NK-92 (cell line): Measurements from ENCODE around the gene TBC1D3G.
"Not testable (repeated sequence)": the region's sequence is repeated elsewhere in the genome, so short reads cannot be mapped to it uniquely, and the experiment has no call there.

Experiments
- DNase-seq: peaks from one replicate; lab custom pipeline; 2025; ENCODE audit not compliant: unreplicated experiment; lab: John Stamatoyannopoulos, UW

Gene TBC1D3G

DNA sequence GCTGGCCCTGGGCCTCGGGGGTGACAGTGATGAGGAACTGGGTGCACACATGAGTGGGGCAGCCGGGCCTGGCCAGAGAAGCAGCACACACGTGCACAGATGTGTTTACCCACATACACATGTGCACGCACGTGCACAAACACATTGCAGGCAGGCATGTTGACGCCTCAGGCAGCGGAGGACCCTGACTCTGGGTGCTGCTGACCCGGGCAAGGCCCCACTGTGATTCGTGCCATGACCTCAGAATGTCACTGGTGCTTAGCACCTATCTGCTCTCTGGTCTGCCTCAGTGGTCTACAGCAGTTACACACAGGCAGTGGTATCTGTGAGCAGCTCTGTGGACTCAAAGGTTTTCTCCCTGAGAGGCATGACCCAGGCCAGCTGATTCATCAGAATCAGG lies at the start of gene TBC1D3G:
Gene TBC1D3G, plus strand, starts transcription at position 301 of the 400 bp plus-strand sequence. CDS start 1,528 bp downstream, outside the sequence.
- not testable (repeated sequence) for DNase-seq

- not testable (repeated sequence) for DNase-seq
Observed at GRCh38 chr17:36283256-36283655, 40.4 kb upstream of the TBC1D3G start.

DNA sequence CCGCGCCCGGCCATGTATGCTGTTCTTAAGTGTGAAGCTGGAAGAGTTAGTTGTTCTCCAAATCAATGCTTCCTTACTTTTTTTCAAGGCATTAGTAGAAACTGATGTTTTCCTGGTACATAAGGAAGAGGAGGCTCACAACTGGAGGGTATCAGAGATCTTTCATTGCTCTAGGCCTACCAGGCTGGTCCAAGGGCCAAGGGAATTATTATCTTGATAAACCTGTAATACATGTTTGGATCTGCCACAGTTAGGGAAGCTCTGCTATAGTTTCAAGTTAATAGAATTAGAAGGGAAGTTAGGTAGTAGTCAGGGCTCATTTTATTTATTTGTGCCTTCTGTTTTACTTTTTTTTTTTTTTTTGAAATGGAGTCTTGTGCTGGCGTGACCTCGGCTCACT lies 39.5 kb upstream of the TBC1D3G start:
- not testable (repeated sequence) for DNase-seq

DNA sequence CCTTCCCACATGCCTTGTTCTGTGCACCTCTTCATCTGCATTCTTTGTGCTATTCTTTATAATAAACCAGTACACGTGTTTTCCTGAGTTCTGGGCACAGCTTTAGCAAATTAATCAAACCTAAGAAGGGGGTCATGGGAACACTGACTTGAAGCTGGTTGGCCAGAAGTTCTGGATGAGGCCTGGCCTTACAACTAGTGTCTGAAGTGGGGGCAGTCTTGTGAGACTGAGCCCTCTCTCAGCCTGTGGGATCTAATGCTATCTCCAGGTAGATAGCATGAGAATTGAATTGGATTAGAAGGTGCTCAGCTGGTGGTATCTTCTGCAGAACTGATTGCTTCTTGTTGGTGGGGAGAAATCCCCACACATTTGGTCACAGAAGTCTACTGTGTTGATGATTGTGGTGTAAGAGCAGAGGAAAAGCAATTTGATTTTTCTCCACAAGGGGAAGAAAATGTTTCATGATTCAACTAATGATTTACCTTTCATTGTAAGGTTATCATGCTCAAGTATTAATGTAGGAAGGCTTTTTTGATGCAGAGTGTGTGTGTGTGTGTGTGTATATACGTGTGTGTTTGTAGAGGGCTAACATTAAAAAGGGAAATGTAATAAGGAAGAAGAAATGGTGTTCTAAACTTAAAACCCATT lies 33.6 kb upstream of the TBC1D3G start:
- DNase-seq = not testable (repeated sequence)

DNA sequence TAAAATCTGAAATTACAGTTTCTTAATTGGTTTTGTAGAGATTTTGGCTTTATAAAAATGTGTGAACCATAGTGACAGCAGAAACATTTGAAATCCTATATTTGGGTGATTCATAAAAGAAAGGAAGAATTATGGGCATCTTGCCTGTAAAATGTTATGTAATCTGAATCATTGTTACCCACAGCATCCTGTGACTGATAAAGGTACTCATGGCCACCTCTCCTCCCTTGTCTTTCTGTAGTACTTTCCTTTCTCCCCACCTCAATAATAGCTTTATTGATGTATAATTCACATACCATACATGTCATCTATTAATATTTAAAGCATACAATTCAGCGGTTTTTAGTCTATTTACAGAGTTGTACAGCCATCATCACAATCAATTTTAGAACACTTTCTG lies 28.5 kb upstream of the TBC1D3G start:
- not testable (repeated sequence) for DNase-seq

GRCh38 chr17:36315736-36316135 lies 7.9 kb upstream of the TBC1D3G start:
- not testable (repeated sequence) for DNase-seq

DNA sequence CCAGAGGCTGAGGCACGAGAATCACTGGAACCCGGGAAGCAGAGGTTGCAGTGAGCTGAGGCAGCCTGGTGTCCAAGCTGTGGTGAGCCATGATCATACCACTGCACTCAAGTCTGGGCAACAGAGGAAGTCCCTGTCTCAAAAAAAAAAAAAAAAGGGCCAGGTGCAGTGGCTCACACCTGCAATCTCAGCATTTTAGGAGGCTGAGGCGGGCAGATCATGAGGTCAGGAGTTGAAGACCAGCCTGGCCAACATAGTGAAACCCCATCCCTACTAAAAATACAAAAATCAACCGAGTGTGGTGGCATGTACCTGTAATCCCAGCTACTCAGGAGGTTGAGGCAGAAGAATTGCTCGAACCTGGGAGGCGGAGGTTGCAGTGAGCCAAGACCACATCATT lies 38.8 kb downstream of the TBC1D3G start:
- not testable (repeated sequence) for DNase-seq

DNA sequence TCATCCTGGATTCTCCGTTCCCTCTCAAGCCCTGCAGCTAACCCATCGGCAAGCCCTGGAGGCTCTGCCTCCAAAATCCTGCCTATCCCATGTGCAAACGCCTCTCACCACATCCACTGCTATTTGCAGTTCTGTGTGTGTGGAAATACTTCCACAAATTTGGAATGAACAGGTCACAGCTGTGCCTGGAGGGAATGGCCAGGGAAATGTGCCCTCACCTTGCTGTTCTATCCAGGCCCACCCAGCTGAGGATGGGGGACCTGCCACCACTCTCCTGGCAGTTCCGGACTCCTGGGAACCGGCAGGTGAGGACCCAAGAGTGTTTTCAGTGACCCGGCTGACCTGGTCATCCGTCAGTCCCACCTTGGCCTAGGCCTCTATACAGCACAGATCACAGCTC lies 52.3 kb downstream of the TBC1D3G start:
- not testable (repeated sequence) for DNase-seq
